GM12801 (cell line): ENCODE measurements around the gene SERINC2.

ENCODE experiments used
- TF ChIP-seq, protein P1 (sequence below): IDR thresholded peaks from one replicate; pipeline ENCODE4 v1.5.1; 2011; ENCODE audit warnings: control low read depth; ENCODE audit not compliant: insufficient read length; ENCODE audit errors: extremely low read depth

Gene SERINC2

GRCh38 chr1:31442648-31442994 is 29.6 kb downstream of the SERINC2 start:
- TF ChIP-seq, protein P1, sequence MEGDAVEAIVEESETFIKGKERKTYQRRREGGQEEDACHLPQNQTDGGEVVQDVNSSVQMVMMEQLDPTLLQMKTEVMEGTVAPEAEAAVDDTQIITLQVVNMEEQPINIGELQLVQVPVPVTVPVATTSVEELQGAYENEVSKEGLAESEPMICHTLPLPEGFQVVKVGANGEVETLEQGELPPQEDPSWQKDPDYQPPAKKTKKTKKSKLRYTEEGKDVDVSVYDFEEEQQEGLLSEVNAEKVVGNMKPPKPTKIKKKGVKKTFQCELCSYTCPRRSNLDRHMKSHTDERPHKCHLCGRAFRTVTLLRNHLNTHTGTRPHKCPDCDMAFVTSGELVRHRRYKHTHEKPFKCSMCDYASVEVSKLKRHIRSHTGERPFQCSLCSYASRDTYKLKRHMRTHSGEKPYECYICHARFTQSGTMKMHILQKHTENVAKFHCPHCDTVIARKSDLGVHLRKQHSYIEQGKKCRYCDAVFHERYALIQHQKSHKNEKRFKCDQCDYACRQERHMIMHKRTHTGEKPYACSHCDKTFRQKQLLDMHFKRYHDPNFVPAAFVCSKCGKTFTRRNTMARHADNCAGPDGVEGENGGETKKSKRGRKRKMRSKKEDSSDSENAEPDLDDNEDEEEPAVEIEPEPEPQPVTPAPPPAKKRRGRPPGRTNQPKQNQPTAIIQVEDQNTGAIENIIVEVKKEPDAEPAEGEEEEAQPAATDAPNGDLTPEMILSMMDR, result no peak

- TF ChIP-seq, protein P1, result no peak
These were observed 30.7 kb downstream of the SERINC2 start for GRCh38 chr1:31443673-31444072.

DNA sequence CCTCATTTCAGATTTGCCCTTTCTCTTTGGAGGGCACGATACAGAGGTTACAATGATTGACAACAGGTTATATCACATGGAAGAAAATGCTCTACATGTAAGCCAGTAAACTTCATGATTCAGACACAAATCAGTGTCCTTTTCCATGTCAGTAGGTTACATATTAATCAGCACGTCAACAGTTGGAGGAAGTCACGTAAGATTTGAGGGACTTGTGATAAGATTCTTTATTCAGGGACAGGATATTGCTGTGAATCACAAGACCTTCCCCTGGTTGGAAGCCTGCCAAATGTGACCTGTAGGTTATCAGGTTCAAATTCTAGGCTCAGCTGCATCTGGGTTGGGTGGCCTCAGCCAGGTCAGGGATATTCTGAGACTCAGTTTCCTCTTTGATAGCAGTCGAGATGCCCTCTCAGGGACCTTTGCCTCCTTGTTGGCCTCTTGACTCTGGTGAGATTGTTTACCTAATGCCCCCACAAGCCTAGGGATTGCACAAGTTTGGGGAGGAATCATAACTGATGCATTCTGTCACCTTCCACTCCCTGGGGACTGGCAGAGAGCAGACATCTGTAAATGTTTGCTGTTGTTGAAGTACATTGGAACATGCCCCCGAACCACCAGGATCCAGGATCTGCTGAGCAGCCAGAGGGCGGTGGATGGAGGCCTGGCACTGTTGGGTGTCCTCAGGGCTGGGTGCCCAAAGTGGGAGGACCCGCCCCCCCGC is 31.9 kb downstream of the SERINC2 start:
- TF ChIP-seq, protein P1, result no peak

DNA sequence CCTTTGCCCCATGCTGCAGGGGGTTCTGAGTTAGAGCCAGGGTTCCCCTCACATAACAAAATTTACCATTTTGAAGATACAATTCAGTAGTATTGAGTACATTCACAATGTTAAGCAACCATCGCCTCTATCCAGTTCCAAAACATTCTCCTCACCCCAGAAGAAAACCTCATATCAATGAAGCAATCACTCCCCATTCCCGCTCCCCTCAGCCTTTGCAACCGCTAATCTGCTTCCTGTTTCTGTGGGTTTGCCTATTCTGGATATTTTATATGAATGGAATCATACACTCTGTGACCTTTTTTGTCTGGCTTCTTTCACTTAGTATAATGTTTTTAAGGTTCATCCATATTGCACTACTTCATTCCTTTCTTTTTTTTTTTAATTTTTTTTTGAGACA is 32.9 kb downstream of the SERINC2 start:
- TF ChIP-seq, protein P1, result no peak

DNA sequence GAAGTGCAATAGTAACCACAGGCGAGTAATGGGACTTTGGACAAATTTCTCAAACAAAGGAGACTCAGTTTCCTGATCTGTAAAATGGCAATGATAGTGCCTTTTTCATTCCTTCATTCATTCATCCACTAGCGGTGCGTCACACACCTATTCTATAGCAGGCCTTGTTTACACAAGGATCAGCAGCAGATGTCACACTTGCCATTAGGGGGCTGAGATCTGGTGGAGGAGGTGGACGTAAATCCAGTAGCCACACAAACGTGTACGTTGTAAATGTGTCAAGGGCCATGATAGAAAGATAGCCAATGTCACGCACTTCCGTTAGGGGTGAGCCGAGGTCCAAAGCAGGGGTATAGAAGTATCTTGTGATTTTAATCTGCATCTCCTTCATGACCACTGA is 34.2 kb downstream of the SERINC2 start:
- TF ChIP-seq, protein P1, result no peak

DNA sequence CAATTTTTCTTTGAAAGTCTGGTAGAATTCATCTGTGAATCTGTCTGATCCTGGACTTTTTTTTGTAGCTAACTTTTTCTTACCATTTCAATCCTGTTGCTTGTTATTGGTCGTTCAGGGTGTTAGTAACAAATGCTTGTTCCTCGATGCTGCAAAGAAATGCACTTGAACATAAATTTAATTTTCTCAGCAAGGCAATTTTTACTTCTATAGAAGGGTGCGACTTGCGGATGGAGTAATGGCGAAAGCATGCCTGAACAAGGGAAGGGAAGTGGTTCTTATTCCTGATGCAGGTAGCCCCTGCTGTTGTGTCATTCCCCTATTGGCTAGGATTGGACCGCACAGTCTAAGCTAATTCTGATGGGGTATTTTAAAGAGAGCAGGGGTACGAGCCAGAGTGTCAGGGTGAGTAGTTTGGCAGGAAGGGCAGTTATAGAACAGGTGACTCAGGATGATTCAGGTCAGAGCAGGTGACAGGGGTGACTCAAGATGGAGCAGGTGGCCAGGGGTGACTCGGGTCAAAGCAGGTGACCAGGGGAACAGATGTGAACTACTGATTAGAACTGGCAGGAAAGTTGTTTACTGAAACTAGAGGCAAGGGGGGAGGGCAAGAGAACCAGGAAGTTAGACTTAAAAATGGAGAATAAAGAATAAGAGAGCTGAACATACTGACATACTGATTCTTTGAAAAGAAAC is 40.5 kb downstream of the SERINC2 start:
- TF ChIP-seq, protein P1, result no peak

DNA sequence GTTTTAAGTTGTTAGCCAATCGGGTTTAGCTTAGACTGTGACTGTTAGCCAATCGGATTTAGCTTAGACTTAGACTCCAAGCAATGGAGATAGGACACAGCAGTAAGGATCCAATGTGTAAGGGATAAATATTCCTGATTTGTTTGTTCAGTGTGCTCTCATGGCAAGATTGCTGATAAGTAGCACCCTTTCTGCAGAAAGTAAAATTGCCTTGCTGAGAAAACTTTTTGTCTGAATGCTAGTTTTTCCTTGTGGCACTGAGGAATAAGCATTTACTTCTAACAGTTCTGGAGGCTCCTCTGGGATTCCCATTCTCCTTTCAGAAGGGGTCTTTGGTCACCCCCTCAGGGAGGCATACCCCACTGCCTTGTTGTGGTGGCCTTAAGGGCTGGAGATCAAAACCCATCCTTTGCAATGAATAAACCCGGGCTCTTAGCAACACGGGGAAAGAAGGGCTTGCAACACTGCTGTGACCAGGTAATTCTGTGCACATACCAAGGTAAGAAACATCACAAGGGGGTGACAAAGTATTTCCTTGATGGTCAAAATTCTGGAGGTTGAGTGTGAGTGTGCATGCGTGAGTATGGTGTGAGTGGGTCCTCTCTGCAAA is 45.4 kb downstream of the SERINC2 start:
- TF ChIP-seq, protein P1, result no peak
